Esophagus muscularis mucosa (tissue), 4 donors: ENCODE data around the gene IL15RA. TPM values are rescaled to one million over a fixed set of nuclear protein-coding genes. Genes with fewer than 3 reads are reported as not detected.

Source experiments
- DNase-seq: peaks from one replicate; pipeline ENCODE4 v3.0.0-alpha.2; 2017; ENCODE audit errors: extremely low spot score
- H3K27ac ChIP-seq, 4 donors: fragments of 200-600 bp; sonication (generic); replicated peaks in 1 of 4; 1 replicate in 3 of 4; 2 replicates in 1 of 4; pipeline ENCODE4 v1.5.1; 2016 to 2019; ENCODE audit warnings: mild to moderate bottlenecking in 1 of 4
- H3K27me3 ChIP-seq, 4 donors: fragments of 200-600 bp; sonication (generic); one replicate each; pipeline versions ENCODE4 v1.5.1 to v1.6.0; 2016 to 2019
- H3K36me3 ChIP-seq, 4 donors: fragments of 200-600 bp; sonication (generic); one replicate each; pipeline ENCODE4 v1.5.1; 2016 to 2019
- H3K4me1 ChIP-seq, 4 donors: fragments of 200-600 bp; sonication (generic); one replicate each; pipeline ENCODE4 v1.5.1; 2016 to 2019
- H3K4me3 ChIP-seq, 4 donors: fragments of 200-600 bp; sonication (generic); 1 replicate in 2 of 4; 2 replicates in 2 of 4; pipeline ENCODE4 v1.5.1; 2016 to 2019; ENCODE audit warnings: mild to moderate bottlenecking in 4 of 4, moderate library complexity in 1 of 4
- H3K9me3 ChIP-seq, 4 donors: fragments of 200-600 bp; sonication (generic); 1 replicate in 3 of 4; 2 replicates in 1 of 4; pipeline ENCODE4 v1.5.1; 2016 to 2019
- EP300 ChIP-seq: sonication (generic); formaldehyde crosslinking; IDR thresholded peaks from one replicate; pipeline ENCODE4 v1.6.1; 2017; ENCODE audit warnings: antibody characterized with exemption
- POLR2A ChIP-seq: fragments of 450-650 bp; IDR thresholded peaks from one replicate; pipeline ENCODE4 v1.6.1; 2017; ENCODE audit warnings: antibody characterized with exemption, moderate library complexity, mild to moderate bottlenecking, low read depth
- POLR2AphosphoS5 ChIP-seq, 2 donors: sonication (generic); formaldehyde crosslinking; IDR thresholded peaks; one replicate each; pipeline ENCODE4 v1.6.1; 2017; ENCODE audit warnings: antibody characterized with exemption in 2 of 2
- WGBS: methylation state at CpG from one replicate; pipeline ENCODE4 v1.1.5; 2018; 5-methylcytosine and 5-hydroxymethylcytosine counted together
- intact Hi-C: fragments of 100-400 bp; cut with DNase I; formaldehyde crosslinking; loops from one replicate; pipeline ENCODE4 v1.15.1; 2023
- total RNA-seq, 4 donors: library from RNA; depleted of rRNA; stranded (reverse); fragments of >200 nt; gene quantifications; one replicate each; pipeline versions ENCODE4 v1.1.0 to v1.2.1, GENCODE V29; 2016
- TF ChIP-seq, protein P1 (sequence below), 3 experiments: fragments of 200-600 bp in 2 of 3; fragments of 450-650 bp in 1 of 3; sonication (generic) in 2 of 3; IDR thresholded peaks; one replicate each; pipeline ENCODE4 v1.5.1; 2017 to 2019; ENCODE audit warnings: antibody characterized with exemption in 3 of 3, mild to moderate bottlenecking in 2 of 3, moderate library complexity in 1 of 3

IL15RA gene
- total RNA-seq, 4 donors from 2014 or later = 19.5 to 30.1 (median 24.2) TPM

DNA sequence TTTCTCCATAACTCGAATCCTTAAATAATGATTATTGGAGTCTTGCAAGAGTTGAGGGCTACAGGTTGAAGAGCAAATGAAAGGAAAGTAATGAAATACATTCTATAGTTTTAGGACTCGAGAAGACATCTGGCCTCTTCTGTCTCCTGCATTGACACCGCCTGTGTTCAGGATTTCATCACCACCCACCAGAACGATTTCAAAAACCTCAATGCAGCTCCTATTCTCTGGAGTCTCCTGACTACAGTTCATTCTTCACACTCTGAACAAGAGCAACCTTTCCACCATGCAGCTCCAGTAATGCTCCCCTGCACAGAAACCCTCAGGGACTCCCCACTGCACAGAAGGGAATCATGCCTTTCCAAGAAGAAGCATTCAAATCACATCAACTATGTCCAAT lies 5.5 kb downstream of the IL15RA start:
- peak; percentile 86 for DNase-seq
- H3K36me3 ChIP-seq = peaks cover 0 to 7% (median 0%) of the 10 kb centered on the region in 4 donors
- intact Hi-C loops = no loop called here
- 65% methylated on average over 4 of the region's 4 CpGs for WGBS
- TF ChIP-seq POLR2A (no peak), EP300 (no peak)
- TF ChIP-seq, protein P1, sequence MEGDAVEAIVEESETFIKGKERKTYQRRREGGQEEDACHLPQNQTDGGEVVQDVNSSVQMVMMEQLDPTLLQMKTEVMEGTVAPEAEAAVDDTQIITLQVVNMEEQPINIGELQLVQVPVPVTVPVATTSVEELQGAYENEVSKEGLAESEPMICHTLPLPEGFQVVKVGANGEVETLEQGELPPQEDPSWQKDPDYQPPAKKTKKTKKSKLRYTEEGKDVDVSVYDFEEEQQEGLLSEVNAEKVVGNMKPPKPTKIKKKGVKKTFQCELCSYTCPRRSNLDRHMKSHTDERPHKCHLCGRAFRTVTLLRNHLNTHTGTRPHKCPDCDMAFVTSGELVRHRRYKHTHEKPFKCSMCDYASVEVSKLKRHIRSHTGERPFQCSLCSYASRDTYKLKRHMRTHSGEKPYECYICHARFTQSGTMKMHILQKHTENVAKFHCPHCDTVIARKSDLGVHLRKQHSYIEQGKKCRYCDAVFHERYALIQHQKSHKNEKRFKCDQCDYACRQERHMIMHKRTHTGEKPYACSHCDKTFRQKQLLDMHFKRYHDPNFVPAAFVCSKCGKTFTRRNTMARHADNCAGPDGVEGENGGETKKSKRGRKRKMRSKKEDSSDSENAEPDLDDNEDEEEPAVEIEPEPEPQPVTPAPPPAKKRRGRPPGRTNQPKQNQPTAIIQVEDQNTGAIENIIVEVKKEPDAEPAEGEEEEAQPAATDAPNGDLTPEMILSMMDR (IDR thresholded peaks at IDR 0.05) = no peak
- H3K27ac ChIP-seq = peak overlapping the region; percentile 23 to 63 (median 52)
- H3K27me3 ChIP-seq = no peaks in the 10 kb centered on the region
- no peak overlapping the region for H3K4me3 ChIP-seq
- H3K9me3 ChIP-seq = no peaks in the 10 kb centered on the region
- H3K4me1 ChIP-seq = peaks cover 13 to 41% (median 21%) of the 10 kb centered on the region in 4 donors

DNA sequence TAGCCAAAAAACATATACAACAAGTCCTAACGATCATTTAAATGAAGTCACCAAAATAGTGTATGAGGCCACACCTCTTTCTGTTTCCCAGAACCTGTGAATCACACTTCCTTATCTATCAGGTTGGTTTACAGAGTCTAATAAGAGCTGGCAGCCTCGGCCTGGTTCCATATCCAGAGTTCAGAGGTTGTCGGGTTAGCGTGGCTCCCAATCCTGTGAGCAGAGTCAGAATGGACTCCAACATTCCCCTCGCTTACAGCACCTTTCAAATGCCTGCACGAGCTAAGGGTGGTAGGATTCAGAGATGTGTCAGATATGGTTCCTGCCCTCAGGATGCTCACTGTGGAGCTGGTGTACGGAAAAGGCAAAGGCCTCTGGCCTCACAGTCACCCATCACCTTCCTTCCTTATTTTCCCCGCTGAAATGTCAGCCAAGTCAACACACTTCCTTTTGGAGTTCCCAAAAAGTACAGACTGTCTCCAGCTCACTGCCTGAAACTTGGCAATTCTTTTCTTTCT lies 6.0 kb downstream of the IL15RA start:
- intact Hi-C loops = no loop called here
- DNase-seq = peak; percentile 80
- WGBS = 61% methylated on average over 6 of the region's 8 CpGs

DNA sequence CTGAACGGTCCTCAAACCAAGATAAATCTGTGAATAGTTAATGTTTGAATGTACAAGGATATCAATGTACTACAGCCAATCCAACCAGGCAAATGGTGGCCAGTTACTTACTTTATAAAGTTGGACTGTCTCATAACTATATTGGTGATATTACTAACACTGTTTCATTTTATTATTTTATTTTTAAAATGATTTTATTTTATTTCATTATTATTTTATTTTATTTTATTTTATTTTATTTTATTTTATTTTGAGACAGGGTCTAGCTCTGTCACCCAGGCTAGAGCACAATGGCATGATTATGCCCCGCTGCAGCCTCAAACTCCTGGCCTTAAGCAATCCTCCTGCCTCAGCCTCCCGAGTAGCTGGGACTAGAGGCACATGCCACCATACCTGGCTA lies 6.8 kb downstream of the IL15RA start:
- Histone ChIP-seq H3K4me1 (peaks cover 5 to 29% (median 17%) of the 10 kb centered on the region in 4 donors), H3K36me3 (peaks cover 0 to 15% (median 0%) of the 10 kb centered on the region in 4 donors), H3K4me3 (no peak overlapping the region), H3K27me3 (no peaks in the 10 kb centered on the region), H3K9me3 (no peaks in the 10 kb centered on the region), H3K27ac (peak overlapping the region; percentile 49 to 63 (median 59))
- WGBS = 89% methylated on average over 3 of the region's 3 CpGs
- no peak for DNase-seq
- intact Hi-C loops = no loop called here
- no peak for TF ChIP-seq EP300
- TF ChIP-seq POLR2A = no peak
- no peak for TF ChIP-seq POLR2AphosphoS5 (IDR thresholded peaks at IDR 0.05)
- TF ChIP-seq, protein P1 (IDR thresholded peaks at IDR 0.05) = no peak

More for the DNA sequence above, 6.0 kb downstream of the IL15RA start:
- peak; percentile 42 to 51 for TF ChIP-seq POLR2AphosphoS5 (IDR thresholded peaks at IDR 0.05)
- no peak for TF ChIP-seq EP300
- peaks cover 13 to 36% (median 19%) of the 10 kb centered on the region in 4 donors for H3K4me1 ChIP-seq
- H3K9me3 ChIP-seq = no peaks in the 10 kb centered on the region
- peak overlapping the region; percentile 49 to 63 (median 59) for H3K27ac ChIP-seq
- H3K27me3 ChIP-seq = no peaks in the 10 kb centered on the region
- H3K4me3 ChIP-seq = no peak overlapping the region
- peaks cover 0 to 7% (median 0%) of the 10 kb centered on the region in 4 donors for H3K36me3 ChIP-seq

DNA sequence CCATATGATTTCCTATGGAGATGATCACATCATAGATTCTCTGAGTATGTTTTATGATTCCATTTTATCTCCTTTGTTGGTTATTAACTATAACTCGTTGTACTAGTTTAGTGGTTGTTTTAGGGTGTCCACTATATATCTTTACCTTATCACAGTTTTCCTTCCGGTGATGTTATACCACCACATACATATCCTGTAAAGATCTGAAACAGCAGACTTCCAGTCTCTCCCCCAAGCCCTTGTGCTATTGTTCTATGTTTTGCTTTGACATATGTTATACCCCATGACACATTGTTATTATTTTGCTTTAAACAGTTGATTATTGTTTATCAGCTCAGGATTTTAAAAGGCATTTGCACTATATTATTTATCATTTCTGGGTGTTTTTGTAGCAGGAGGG lies 7.3 kb downstream of the IL15RA start:
- H3K36me3 ChIP-seq = peaks cover 0 to 19% (median 2%) of the 10 kb centered on the region in 4 donors
- no peak overlapping the region for H3K4me3 ChIP-seq
- intact Hi-C loops = no loop called here
- no peaks in the 10 kb centered on the region for H3K9me3 ChIP-seq
- no peak for DNase-seq
- peak overlapping the region in 1 of 4 donors; percentile 63 for H3K27ac ChIP-seq
- peaks cover under 1 to 25% (median 12%) of the 10 kb centered on the region in 4 donors for H3K4me1 ChIP-seq
- TF ChIP-seq EP300 (no peak), POLR2A (no peak), POLR2AphosphoS5 (IDR thresholded peaks at IDR 0.05) (no peak)
- TF ChIP-seq, protein P1 (IDR thresholded peaks at IDR 0.05) = no peak
- no peaks in the 10 kb centered on the region for H3K27me3 ChIP-seq
- 92% methylated on average over 2 of the region's 2 CpGs for WGBS

DNA sequence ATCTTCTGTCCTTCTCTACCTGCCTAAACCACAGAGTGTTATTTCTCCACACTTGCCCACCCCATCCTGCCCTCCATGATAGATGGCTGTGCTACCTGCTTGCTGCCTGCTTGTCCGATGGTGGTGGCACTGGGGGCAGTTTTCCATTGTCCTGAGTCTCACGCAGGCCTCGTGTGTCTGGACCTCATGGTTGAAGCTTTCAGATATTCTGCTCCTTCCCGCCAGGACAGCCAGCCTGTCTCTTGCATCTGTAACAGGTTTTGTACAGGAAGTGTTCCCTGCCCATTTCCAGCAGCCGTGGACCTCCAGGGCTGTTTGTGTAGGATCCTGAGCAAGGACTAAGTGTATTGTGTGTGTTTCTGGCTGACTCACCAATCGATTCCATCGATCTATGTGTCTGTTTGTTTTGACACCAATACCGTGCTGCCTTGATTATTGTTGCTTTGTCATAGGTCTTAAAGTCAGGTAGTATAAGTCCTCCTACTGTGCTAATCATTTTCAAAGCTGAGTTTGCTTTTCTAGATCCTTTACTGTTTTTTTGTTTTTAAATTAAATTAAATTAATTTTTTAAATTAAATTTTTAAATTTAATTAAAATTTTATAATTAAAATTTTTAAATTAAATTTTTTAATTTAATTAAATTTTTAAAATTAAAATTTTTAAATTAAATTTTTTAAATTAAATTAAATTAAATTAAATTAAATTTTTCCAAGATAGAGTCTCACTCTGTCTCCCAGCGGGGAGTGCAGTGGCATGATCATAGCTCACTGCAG lies 8.5 kb downstream of the IL15RA start:
- H3K9me3 ChIP-seq = no peaks in the 10 kb centered on the region
- DNase-seq = no peak
- no peak overlapping the region for H3K4me3 ChIP-seq
- intact Hi-C loops = no loop called here
- no peak overlapping the region for H3K27ac ChIP-seq
- WGBS = 90% methylated on average over 9 of the region's 9 CpGs
- H3K4me1 ChIP-seq = peaks cover 0 to 17% (median 12%) of the 10 kb centered on the region in 4 donors
- no peaks in the 10 kb centered on the region for H3K27me3 ChIP-seq
- H3K36me3 ChIP-seq = peaks cover 0 to 29% (median 3%) of the 10 kb centered on the region in 4 donors
- TF ChIP-seq POLR2AphosphoS5 (IDR thresholded peaks at IDR 0.05) = no peak
- TF ChIP-seq, protein P1 (IDR thresholded peaks at IDR 0.05) = no peak
